B cell (primary cell): ENCODE results near the gene SUPT20HL1.

Source experiments
- EZH2 ChIP-seq: IDR thresholded peaks from 2 replicates; pipeline ENCODE4 v1.6.1; 2012; ENCODE audit warnings: borderline replicate concordance, low read depth, mild to moderate bottlenecking, moderate library complexity, low read length; ENCODE audit not compliant: insufficient read depth, poor library complexity, severe bottlenecking
- TF ChIP-seq, protein P1 (sequence below): fragments of 200-600 bp; IDR thresholded peaks from one replicate; pipeline ENCODE4 v1.8.0; 2022; ENCODE audit warnings: antibody characterized with exemption, mild to moderate bottlenecking

DNA sequence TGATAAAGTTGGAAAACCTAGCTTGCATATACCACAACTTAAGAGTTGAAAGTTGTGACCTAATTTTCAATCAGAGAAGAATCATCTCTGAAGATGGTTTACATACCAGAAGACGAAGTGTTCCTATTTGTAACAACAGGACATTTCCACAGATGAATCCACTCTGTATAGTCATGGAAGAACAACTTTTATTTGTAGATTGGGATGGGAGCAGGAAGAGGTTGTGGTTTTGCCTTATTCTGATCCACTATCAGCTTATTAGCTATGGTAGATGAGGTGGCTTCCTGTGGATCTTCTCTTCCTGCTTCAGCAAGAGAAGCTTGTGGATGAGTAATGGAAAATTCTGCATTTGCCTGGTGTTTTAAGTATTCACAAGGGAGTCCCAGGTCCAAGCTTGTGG is 18.6 kb upstream of the SUPT20HL1 start:
- TF ChIP-seq, protein P1, sequence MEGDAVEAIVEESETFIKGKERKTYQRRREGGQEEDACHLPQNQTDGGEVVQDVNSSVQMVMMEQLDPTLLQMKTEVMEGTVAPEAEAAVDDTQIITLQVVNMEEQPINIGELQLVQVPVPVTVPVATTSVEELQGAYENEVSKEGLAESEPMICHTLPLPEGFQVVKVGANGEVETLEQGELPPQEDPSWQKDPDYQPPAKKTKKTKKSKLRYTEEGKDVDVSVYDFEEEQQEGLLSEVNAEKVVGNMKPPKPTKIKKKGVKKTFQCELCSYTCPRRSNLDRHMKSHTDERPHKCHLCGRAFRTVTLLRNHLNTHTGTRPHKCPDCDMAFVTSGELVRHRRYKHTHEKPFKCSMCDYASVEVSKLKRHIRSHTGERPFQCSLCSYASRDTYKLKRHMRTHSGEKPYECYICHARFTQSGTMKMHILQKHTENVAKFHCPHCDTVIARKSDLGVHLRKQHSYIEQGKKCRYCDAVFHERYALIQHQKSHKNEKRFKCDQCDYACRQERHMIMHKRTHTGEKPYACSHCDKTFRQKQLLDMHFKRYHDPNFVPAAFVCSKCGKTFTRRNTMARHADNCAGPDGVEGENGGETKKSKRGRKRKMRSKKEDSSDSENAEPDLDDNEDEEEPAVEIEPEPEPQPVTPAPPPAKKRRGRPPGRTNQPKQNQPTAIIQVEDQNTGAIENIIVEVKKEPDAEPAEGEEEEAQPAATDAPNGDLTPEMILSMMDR, result no peak
- no peak for TF ChIP-seq EZH2
